Gastrocnemius medialis (tissue), 4 donors: ENCODE data around the gene PRLH.

Experiments
- POLR2A ChIP-seq, 2 donors: fragments of 450-650 bp; IDR thresholded peaks; one replicate each; pipeline ENCODE4 v1.6.1; 2017; ENCODE audit warnings: antibody characterized with exemption in 2 of 2, mild to moderate bottlenecking in 2 of 2, moderate library complexity in 2 of 2
- TF ChIP-seq, protein P1 (sequence below), 5 experiments: fragments of 450-650 bp in 3 of 5; fragments of 200-600 bp in 2 of 5; sonication (generic) in 2 of 5; IDR thresholded peaks in 4 of 5; conservative IDR thresholded peaks in 1 of 5; 1 replicate in 4 of 5; 2 replicates in 1 of 5; pipeline ENCODE4 v1.5.1; 2016 to 2019; ENCODE audit warnings: antibody characterized with exemption in 5 of 5, mild to moderate bottlenecking in 3 of 5, moderate library complexity in 3 of 5

DNA sequence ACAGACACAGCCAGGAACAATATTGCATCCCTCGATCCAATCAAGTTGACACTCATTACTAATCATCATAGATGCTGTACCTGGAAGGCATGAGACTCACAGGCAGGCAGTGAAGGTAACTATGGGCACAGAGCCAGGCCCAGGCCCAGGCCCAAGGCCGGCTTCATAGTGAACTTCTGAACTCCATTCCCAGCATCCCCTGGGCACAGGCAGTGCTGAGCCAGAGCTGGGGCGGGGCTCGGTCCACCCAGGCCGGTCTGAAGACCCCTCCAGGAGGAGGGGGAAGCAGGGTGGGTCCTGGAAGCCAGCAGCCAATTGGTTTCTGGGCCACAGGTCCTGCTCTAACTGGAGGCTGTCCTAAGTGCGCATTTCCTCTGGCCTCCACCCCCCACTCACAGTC lies 41.7 kb upstream of the PRLH start:
- TF ChIP-seq, protein P1, sequence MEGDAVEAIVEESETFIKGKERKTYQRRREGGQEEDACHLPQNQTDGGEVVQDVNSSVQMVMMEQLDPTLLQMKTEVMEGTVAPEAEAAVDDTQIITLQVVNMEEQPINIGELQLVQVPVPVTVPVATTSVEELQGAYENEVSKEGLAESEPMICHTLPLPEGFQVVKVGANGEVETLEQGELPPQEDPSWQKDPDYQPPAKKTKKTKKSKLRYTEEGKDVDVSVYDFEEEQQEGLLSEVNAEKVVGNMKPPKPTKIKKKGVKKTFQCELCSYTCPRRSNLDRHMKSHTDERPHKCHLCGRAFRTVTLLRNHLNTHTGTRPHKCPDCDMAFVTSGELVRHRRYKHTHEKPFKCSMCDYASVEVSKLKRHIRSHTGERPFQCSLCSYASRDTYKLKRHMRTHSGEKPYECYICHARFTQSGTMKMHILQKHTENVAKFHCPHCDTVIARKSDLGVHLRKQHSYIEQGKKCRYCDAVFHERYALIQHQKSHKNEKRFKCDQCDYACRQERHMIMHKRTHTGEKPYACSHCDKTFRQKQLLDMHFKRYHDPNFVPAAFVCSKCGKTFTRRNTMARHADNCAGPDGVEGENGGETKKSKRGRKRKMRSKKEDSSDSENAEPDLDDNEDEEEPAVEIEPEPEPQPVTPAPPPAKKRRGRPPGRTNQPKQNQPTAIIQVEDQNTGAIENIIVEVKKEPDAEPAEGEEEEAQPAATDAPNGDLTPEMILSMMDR (IDR thresholded peaks at IDR 0.05 in 4 of 5, conservative IDR thresholded peaks at IDR 0.05 in 1 of 5): no peak
- no peak for TF ChIP-seq POLR2A (IDR thresholded peaks at IDR 0.05)
